ENCODE measurements around the gene BZW2.

DNA sequence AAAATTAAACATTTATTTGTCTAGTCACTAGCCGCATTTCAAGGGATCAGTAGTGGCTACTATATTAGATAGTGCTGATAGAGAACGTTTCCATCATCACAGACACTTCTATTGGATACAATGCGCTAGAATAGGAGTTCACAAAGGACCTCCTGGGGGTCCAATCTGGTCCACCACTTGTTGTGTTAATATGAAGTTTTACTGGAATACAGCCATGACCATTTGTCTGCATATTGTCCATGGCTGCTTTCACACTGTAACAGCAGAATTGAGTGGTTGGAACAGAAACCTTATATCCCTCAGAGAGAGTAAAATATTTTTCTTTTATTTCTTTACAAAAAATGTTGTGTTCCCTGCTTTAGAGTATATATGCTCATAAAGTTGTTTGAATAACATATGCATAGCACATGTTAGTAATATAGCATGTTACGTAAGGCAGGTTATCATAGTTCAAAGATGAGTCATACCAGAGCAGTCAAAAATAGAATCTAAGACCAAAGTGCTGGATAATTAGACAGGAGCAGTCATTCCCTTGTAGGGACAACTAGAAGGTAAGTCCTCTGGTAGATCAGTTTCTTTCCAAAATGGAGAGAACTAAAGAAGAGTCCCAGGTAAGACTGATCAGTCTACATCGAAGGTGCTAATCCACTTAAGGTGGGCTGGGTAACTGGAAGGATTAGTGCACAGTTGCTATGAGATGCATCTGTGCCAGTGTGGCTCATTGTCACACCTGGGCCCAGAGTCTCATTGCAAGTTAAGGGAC, 14.9 kb downstream of the BZW2 start:
- no peak for TF ChIP-seq POLR2A (IDR thresholded peaks at IDR 0.05; ENCODE audit: low read length)
- no peak for TF ChIP-seq GATA1 (IDR thresholded peaks at IDR 0.05; ENCODE audit: low read depth, low read length)
